GM12873 (cell line): ENCODE measurements around the gene COPE.

Experiments
- TF ChIP-seq, protein P1 (sequence below): IDR thresholded peaks from 2 replicates; pipeline ENCODE4 v1.5.1; 2012; ENCODE audit warnings: low read depth, mild to moderate bottlenecking, moderate library complexity, low read length, control low read depth; ENCODE audit not compliant: insufficient read depth; ENCODE audit errors: missing control alignments

The COPE gene

DNA sequence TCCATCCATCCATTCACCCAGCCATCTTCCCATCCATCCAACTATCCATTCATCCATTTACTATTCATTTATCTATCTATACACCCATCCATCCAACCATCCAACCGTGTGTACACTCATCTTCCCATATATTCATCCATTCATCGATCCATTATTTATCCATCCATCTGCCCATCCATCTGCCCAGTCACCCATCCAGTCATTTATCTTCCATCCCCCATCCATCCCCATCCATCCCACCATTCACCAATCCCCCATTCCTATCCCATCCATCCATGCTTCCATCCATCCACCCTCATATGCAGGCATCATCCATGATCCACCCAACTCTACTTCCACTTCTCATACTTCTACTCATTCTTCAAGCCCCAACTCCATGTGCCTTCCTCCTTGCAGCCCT is 35.9 kb upstream of the COPE start:
- TF ChIP-seq, protein P1, sequence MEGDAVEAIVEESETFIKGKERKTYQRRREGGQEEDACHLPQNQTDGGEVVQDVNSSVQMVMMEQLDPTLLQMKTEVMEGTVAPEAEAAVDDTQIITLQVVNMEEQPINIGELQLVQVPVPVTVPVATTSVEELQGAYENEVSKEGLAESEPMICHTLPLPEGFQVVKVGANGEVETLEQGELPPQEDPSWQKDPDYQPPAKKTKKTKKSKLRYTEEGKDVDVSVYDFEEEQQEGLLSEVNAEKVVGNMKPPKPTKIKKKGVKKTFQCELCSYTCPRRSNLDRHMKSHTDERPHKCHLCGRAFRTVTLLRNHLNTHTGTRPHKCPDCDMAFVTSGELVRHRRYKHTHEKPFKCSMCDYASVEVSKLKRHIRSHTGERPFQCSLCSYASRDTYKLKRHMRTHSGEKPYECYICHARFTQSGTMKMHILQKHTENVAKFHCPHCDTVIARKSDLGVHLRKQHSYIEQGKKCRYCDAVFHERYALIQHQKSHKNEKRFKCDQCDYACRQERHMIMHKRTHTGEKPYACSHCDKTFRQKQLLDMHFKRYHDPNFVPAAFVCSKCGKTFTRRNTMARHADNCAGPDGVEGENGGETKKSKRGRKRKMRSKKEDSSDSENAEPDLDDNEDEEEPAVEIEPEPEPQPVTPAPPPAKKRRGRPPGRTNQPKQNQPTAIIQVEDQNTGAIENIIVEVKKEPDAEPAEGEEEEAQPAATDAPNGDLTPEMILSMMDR: no peak

DNA sequence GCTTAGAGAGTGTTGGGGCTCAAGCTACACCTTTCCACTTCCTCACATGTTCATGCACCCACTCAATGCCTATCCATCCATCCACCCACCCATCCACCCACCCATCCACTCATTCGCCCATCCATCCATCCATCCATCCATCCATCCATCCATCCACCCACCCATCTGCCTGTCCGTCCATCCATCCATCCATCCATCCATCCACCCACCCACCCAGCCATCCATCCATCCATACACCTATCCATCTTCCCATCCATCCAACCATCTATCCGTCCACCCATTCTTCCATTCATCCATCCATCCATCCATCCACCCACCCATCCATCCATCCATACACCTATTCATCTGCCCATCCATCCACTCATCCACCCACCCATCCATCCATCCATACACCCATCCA is 34.9 kb upstream of the COPE start:
- TF ChIP-seq, protein P1: no peak

DNA sequence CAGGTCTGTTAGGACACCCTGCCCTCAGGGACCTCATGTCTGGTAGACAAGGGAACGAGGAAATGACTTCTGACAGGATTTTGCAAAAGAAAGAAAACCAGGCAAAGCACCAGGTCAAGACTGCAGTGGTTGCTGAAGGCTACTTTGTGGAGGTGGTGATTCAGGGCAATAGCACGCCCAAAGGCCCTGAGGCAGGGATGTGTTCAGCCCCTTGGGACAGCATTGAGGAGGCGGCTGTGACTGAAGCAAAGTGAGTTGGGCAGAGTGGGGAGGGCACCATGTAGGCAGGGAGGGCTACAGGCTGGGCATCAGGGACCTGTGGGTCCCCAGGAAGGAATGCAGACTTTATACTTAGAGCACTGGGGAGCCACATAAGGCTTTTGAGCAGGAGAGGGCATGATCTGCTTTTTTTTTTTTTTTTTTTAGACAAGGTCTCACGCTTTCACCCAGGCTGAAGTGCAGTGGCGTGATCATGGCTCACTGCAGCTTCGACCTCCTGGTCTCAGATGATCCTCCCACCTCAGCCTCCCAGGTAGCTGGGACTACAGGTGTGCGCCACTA is 32.6 kb upstream of the COPE start:
- TF ChIP-seq, protein P1: no peak

DNA sequence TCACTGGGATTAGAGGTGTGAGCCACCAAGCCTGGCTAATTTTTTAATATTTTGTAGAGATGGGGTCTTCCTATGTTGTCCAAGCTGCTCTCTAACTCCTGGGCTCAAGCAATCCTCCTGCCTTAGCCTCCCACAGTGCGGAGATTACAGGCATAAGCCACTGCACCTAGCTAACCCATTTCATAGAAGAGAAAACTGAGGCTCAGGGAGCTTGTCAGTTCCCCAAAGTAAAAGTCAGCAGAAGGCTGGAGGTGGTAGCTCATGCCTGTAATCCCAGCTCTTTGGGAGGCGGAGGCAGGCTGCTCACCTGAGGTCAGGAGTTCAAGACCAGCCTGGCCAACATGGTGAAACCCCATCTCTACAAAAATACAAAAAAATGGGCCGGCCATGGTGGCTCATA is 30.7 kb upstream of the COPE start:
- TF ChIP-seq, protein P1: no peak

DNA sequence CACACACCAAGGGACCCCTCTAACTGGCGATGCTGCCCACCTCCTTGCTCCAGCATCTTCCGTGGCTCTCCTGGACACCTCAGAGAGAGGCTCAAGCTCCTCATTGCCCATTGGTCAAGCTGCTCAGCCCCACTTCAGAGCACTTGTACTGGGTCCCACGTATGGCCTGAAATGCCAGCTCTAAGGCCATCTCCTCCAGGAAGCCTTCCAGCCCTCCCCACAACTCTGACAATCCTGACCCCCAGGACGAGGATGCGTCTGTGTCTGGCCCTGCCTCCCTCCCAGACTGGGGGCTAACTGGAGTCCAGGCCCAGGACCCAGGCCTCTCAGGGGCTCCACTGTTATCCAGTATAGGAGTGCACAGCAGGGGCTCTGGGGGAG is 29.8 kb upstream of the COPE start:
- TF ChIP-seq, protein P1: no peak

DNA sequence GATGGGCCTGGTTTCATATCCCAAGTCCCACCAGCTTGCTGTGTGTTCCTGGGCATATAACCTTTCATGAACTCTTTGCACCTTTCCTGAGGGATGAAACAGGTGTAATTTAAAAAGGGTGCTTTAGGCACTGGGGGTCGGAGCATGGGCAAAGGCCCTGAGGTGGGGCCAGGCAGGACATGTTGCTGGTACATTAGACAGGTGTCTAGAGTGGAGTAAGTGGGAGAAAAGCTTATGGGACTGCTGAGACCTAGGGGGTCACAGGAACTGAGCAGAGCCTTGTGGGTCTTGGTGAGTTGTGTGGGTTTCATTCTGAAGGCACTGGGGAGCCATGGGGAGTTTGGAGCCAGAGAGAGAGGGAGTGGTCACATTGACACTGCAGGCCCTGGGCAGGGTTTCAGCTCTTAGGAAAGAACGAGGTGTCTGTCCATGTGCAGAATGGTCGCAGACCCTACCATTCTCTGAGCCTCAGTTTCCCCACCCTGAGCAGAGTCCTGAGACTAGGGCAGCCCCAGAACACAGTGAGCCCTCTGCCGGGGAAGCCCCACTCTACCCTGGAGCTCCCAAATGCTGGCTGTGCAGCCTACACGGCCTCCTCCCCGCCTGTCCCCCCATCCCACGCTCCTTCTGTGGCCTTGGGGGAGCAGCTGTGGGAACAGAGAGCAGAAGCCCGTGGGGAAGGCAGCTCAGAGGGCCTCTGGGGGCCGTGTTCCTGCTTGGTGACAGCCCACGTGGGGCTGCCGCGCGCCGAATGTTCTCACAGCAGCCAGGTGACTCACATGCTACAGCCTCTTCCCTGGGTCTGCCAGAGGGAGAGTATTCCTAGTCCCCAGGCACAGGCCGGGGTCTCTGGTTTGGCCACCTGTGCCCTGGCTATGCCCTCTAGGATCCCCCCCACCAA is 29.1 kb upstream of the COPE start:
- TF ChIP-seq, protein P1: no peak

DNA sequence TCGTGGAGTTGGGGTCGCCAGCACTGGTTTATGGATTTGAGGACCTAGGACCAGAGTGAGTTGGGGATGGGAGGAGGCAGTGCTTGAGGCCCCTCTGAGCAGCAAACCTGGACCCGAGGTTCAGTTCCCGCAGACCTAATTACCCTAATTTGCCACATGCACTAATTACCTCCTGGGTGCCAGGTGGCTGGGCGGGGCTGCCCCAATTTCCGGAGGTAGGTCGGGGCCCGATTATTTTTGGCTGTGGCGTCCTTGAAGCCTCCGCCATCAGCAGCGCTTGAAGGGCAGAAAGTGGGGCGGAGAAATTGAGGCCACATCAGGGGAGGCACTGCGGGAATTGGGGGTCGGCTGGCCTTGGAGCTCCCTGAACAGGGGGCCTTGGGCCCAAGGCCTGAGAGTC is 27.7 kb upstream of the COPE start:
- TF ChIP-seq, protein P1: no peak
